Measurements from ENCODE around the gene MYOG.

DNA sequence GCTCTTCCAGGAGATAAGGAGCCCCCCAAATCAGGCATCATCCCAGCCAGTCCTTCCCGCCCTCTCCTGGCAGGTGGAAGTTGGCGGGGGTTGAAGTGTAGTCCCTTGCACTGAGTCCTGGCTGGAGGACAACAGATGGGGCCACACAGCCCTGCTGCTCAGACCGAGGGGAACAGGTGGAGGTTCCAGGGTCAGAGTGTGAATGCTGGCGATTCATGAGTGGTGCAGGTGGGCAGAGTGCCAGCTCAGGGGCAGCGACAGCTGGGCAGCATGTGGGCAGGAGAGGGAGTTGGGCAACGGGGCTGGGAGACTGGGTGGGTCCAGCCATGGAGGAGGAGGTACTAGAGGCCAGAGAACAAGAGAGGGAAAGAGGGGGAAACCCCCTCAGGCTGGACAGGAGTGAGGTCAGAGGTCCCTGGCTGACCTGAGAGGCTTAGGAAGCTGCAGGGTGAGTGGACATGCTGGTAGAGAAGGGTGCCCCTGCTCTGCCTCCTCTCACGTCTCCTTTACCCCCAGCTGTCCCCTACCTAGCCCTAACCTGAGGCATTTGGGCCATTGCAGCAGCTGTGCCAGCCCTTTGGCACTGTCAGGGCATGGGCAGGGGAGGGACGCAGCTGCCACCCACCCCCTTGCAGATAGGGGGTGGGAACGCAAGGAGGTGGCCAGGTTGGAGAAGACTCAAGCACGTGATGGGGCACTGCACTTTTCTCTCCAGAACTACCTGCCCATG, 30.4 kb upstream of the MYOG start:
- TF ChIP-seq, protein P1, sequence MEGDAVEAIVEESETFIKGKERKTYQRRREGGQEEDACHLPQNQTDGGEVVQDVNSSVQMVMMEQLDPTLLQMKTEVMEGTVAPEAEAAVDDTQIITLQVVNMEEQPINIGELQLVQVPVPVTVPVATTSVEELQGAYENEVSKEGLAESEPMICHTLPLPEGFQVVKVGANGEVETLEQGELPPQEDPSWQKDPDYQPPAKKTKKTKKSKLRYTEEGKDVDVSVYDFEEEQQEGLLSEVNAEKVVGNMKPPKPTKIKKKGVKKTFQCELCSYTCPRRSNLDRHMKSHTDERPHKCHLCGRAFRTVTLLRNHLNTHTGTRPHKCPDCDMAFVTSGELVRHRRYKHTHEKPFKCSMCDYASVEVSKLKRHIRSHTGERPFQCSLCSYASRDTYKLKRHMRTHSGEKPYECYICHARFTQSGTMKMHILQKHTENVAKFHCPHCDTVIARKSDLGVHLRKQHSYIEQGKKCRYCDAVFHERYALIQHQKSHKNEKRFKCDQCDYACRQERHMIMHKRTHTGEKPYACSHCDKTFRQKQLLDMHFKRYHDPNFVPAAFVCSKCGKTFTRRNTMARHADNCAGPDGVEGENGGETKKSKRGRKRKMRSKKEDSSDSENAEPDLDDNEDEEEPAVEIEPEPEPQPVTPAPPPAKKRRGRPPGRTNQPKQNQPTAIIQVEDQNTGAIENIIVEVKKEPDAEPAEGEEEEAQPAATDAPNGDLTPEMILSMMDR (IDR thresholded peaks at IDR 0.05), result no peak
- TF ChIP-seq EZH2 (IDR thresholded peaks at IDR 0.05; ENCODE audit: borderline replicate concordance, insufficient read depth, low read depth, low read length, poor library complexity, severe bottlenecking), result no peak
